Keratinocyte (primary cell): ENCODE data around the gene CTNNA3. TPM values are rescaled to one million over a fixed set of nuclear protein-coding genes. Genes with fewer than 3 reads are reported as not detected.

Experiments
- DNase-seq: peaks from one replicate; pipeline ENCODE4 v3.0.0-alpha.2; 2011; ENCODE audit warnings: low read depth, missing footprints, low spot score
- FAIRE-seq: peaks from 2 replicates; lab custom pipeline; 2011; peaks lifted over from hg19 to GRCh38; lab: Jason Lieb, UNC
- H2AFZ ChIP-seq: 2 replicates; pipeline ENCODE4 v1.6.0; 2012; ENCODE audit warnings: low read length, control low read depth, inconsistent platforms; ENCODE audit not compliant: control insufficient read depth
- H3K27ac ChIP-seq: 2 replicates; pipeline ENCODE4 v1.5.1; 2011; ENCODE audit warnings: low read length; ENCODE audit not compliant: control insufficient read depth, insufficient read depth
- H3K27me3 ChIP-seq: 3 replicates; pipeline ENCODE4 v1.6.0; 2011; ENCODE audit warnings: low read length; ENCODE audit not compliant: control insufficient read depth, insufficient read depth; ENCODE audit errors: extremely low read depth
- H3K36me3 ChIP-seq, 2 experiments: 2 replicates in 1 of 2; 3 replicates in 1 of 2; pipeline ENCODE4 v1.5.1; 2011; ENCODE audit warnings: low read length in 2 of 2, mild to moderate bottlenecking in 1 of 2; ENCODE audit not compliant: control insufficient read depth in 2 of 2, insufficient read depth in 2 of 2; ENCODE audit errors: extremely low read depth in 1 of 2
- H3K4me1 ChIP-seq: 3 replicates; pipeline ENCODE4 v1.5.1; 2011; ENCODE audit warnings: low read length; ENCODE audit not compliant: control insufficient read depth, insufficient read depth; ENCODE audit errors: extremely low read depth
- H3K4me2 ChIP-seq: 3 replicates; pipeline ENCODE4 v1.6.0; 2011; ENCODE audit warnings: low read depth, low read length; ENCODE audit not compliant: control insufficient read depth, insufficient read depth; ENCODE audit errors: extremely low read depth
- H3K4me3 ChIP-seq, 3 experiments: fragments of 200-600 bp in 1 of 3; sonication (generic) in 1 of 3; 2 replicates in 2 of 3; 3 replicates in 1 of 3; pipeline ENCODE4 v1.5.1; 2011 to 2016; ENCODE audit warnings: low read length in 3 of 3, mild to moderate bottlenecking in 3 of 3, control low read depth in 2 of 3, inconsistent platforms in 1 of 3, low read depth in 1 of 3, mixed read lengths in 1 of 3, mixed run types in 1 of 3, moderate library complexity in 1 of 3; ENCODE audit not compliant: control insufficient read depth in 2 of 3, insufficient read depth in 2 of 3; ENCODE audit errors: extremely low read depth in 1 of 3
- H3K79me2 ChIP-seq: 2 replicates; pipeline ENCODE4 v1.6.0; 2012; ENCODE audit warnings: low read length; ENCODE audit not compliant: control insufficient read depth, insufficient read depth
- H3K9ac ChIP-seq: 3 replicates; pipeline ENCODE4 v1.6.0; 2011; ENCODE audit warnings: low read length; ENCODE audit not compliant: control insufficient read depth, insufficient read depth; ENCODE audit errors: extremely low read depth
- H3K9me1 ChIP-seq: 3 replicates; pipeline ENCODE4 v1.6.0; 2011; ENCODE audit warnings: low read length; ENCODE audit not compliant: control insufficient read depth, insufficient read depth; ENCODE audit errors: extremely low read depth
- H3K9me3 ChIP-seq: 2 replicates; pipeline ENCODE4 v1.5.1; 2012; ENCODE audit warnings: low read depth, low read length; ENCODE audit not compliant: control insufficient read depth
- H4K20me1 ChIP-seq: 3 replicates; pipeline ENCODE4 v1.6.0; 2011; ENCODE audit warnings: low read length; ENCODE audit not compliant: control insufficient read depth, insufficient read depth; ENCODE audit errors: extremely low read depth
- EZH2 ChIP-seq: IDR thresholded peaks from one replicate; pipeline ENCODE4 v1.6.1; 2012; ENCODE audit warnings: inconsistent platforms, mild to moderate bottlenecking, low read length, moderate library complexity
- dilution Hi-C: fragments of 300-500 bp; cut with MboI; formaldehyde crosslinking; loops from one replicate; pipeline ENCODE4 v1.7.0; 2020; ENCODE audit warnings: low sequenced_read_pairs; ENCODE audit not compliant: extremely low pct_ligation_motif_present
- polyA plus RNA-seq, 5 experiments: library from polyadenylated mRNA; depleted of rRNA in 3 of 5; stranded (reverse) in 3 of 5; stranded (forward) in 1 of 5; unstranded in 1 of 5; fragments of >200 nt; gene quantifications; 1 replicate in 1 of 5; 2 replicates in 3 of 5; 3 replicates in 1 of 5; pipeline versions ENCODE4 v1.2.1 to v1.2.3, GENCODE V29; 2011 to 2012; ENCODE audit warnings: missing spikeins in 2 of 5, low read depth in 1 of 5, low replicate concordance in 1 of 5
- TF ChIP-seq, protein P1 (sequence below), 3 experiments: IDR thresholded peaks in 1 of 3; conservative IDR thresholded peaks in 1 of 3; optimal IDR thresholded peaks in 1 of 3; 2 replicates in 2 of 3; 3 replicates in 1 of 3; pipeline versions ENCODE3 to v1.5.1; 2011; ENCODE audit warnings: low read length in 3 of 3, mild to moderate bottlenecking in 3 of 3, moderate library complexity in 2 of 3, control low read depth in 1 of 3, inconsistent platforms in 1 of 3; ENCODE audit not compliant: insufficient read depth in 2 of 3; ENCODE audit errors: extremely low read depth in 1 of 3

The CTNNA3 gene
- polyA plus RNA-seq, 1 donor (not counting 4 experiments of a cell fraction or from before 2014, with no cell fraction given): 0.01 TPM

DNA sequence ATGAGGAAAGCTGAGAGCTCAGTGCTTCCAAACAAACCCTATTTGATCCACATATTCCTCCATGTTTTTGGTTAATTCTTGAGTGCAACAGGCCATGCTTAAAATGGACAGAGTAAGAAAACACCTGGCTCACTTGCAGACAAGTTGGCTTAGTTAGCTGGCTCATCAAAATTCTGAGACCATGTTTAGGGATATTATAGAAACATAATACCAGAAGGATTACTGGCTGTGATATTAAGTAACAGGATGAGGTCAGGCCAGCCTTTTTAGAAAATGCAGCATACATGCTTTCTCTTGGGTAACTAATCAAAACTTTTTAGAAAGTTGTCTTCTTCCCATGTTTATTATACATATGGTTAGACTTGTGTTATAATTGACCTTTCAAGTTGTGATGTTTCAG lies 1637.4 kb downstream of the CTNNA3 start:
- Histone ChIP-seq H3K79me2 (no peaks in the 10 kb centered on the region), H3K9ac (no peak overlapping the region), H3K27ac (no peak overlapping the region), H4K20me1 (no peaks in the 10 kb centered on the region), H3K9me1 (no peaks in the 10 kb centered on the region), H2AFZ (no peak overlapping the region), H3K4me1 (no peaks in the 10 kb centered on the region), H3K36me3 (no peaks in the 10 kb centered on the region), H3K9me3 (no peaks in the 10 kb centered on the region), H3K27me3 (no peaks in the 10 kb centered on the region), H3K4me2 (no peak overlapping the region), H3K4me3 (no peak overlapping the region)
- dilution Hi-C loops: no loop called here
- FAIRE-seq: no peak
- no peak for DNase-seq
- TF ChIP-seq, protein P1, sequence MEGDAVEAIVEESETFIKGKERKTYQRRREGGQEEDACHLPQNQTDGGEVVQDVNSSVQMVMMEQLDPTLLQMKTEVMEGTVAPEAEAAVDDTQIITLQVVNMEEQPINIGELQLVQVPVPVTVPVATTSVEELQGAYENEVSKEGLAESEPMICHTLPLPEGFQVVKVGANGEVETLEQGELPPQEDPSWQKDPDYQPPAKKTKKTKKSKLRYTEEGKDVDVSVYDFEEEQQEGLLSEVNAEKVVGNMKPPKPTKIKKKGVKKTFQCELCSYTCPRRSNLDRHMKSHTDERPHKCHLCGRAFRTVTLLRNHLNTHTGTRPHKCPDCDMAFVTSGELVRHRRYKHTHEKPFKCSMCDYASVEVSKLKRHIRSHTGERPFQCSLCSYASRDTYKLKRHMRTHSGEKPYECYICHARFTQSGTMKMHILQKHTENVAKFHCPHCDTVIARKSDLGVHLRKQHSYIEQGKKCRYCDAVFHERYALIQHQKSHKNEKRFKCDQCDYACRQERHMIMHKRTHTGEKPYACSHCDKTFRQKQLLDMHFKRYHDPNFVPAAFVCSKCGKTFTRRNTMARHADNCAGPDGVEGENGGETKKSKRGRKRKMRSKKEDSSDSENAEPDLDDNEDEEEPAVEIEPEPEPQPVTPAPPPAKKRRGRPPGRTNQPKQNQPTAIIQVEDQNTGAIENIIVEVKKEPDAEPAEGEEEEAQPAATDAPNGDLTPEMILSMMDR (optimal IDR thresholded peaks at IDR 0.05 in 1 of 3, IDR thresholded peaks at IDR 0.05 in 1 of 3, conservative IDR thresholded peaks at IDR 0.05 in 1 of 3; ENCODE audit: extremely low read depth in 1 of 3, insufficient read depth in 2 of 3, low read length in 3 of 3): no peak
- no peak for TF ChIP-seq EZH2

DNA sequence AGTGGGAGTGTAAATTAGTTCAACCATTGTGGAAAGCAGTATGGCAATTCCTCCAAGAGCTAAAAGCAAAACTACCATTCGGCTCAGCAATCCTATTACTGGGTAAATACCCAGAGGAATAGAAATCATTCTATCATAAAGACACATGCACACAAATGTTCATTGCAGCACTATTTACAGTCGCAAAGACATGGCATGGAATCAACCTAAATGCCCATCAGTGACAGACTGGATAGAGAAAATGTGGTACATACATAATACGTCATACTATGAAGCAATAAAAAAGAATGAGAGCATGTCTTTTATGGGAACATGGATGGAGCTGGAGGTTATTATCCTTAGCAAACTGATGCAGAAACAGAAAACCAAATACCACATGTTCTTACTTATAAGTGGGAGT lies 1646.7 kb downstream of the CTNNA3 start:
- no peak overlapping the region for H3K4me3 ChIP-seq
- no peaks in the 10 kb centered on the region for H3K36me3 ChIP-seq
- FAIRE-seq: no peak
- H3K27ac ChIP-seq: no peak overlapping the region
- no peaks in the 10 kb centered on the region for H4K20me1 ChIP-seq
- no peak overlapping the region for H3K4me2 ChIP-seq
- no peak overlapping the region for H3K9ac ChIP-seq
- H2AFZ ChIP-seq: no peak overlapping the region
- DNase-seq: no peak
- peaks cover 3% of the 10 kb centered on the region for H3K4me1 ChIP-seq
- H3K9me1 ChIP-seq: no peaks in the 10 kb centered on the region
- dilution Hi-C loops: no loop called here
- TF ChIP-seq EZH2: no peak
- TF ChIP-seq, protein P1 (optimal IDR thresholded peaks at IDR 0.05 in 1 of 3, IDR thresholded peaks at IDR 0.05 in 1 of 3, conservative IDR thresholded peaks at IDR 0.05 in 1 of 3; ENCODE audit: extremely low read depth in 1 of 3, insufficient read depth in 2 of 3, low read length in 3 of 3): no peak
- no peaks in the 10 kb centered on the region for H3K27me3 ChIP-seq
- no peaks in the 10 kb centered on the region for H3K79me2 ChIP-seq
- peaks cover 3% of the 10 kb centered on the region for H3K9me3 ChIP-seq
